Measurements from ENCODE around the gene PAX4. TPM values are rescaled to one million over a fixed set of nuclear protein-coding genes. Genes with fewer than 3 reads are reported as not detected.

PAX4 gene
- total RNA-seq, 1 donor from 2014 or later = 3.4 TPM

DNA sequence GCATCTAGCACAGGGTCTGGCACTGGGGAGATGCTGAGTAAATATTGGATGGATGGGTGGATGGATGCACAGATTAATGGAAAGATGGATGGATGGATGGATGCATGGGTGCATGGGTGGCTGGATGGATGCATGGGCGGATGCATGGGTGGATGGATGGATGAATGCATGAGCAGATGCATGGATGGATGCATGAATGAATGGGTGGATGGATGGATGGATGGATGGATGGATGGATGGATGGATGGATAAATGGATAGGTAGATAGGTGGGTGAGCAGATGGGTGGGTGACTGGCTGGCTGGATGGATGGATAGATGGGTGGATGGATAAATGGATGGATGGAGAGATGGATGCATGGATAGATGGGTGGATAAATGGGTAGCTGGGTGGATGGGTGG, 5.7 kb downstream of the PAX4 start:
- no peak overlapping the region for H3K4me3 Mint-ChIP-seq
- DNase-seq (ENCODE audit: extremely low spot score, unreplicated experiment) = no peak
- H3K4me1 Mint-ChIP-seq (ENCODE audit: unreplicated experiment) = no peaks in the 10 kb centered on the region
- TF ChIP-seq, protein P1, sequence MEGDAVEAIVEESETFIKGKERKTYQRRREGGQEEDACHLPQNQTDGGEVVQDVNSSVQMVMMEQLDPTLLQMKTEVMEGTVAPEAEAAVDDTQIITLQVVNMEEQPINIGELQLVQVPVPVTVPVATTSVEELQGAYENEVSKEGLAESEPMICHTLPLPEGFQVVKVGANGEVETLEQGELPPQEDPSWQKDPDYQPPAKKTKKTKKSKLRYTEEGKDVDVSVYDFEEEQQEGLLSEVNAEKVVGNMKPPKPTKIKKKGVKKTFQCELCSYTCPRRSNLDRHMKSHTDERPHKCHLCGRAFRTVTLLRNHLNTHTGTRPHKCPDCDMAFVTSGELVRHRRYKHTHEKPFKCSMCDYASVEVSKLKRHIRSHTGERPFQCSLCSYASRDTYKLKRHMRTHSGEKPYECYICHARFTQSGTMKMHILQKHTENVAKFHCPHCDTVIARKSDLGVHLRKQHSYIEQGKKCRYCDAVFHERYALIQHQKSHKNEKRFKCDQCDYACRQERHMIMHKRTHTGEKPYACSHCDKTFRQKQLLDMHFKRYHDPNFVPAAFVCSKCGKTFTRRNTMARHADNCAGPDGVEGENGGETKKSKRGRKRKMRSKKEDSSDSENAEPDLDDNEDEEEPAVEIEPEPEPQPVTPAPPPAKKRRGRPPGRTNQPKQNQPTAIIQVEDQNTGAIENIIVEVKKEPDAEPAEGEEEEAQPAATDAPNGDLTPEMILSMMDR (conservative IDR thresholded peaks at IDR 0.05) = no peak
- peaks cover 54% of the 10 kb centered on the region for H3K27me3 Mint-ChIP-seq
- no peak overlapping the region for H3K27ac Mint-ChIP-seq
- H3K9me3 Mint-ChIP-seq = peaks cover 4% of the 10 kb centered on the region
- no peaks in the 10 kb centered on the region for H3K36me3 Mint-ChIP-seq

- peaks cover 4% of the 10 kb centered on the region for H3K9me3 Mint-ChIP-seq
- no peaks in the 10 kb centered on the region for H3K4me1 Mint-ChIP-seq (ENCODE audit: unreplicated experiment)
- no peak for DNase-seq (ENCODE audit: extremely low spot score, unreplicated experiment)
- H3K4me3 Mint-ChIP-seq = no peak overlapping the region
- TF ChIP-seq, protein P1 (conservative IDR thresholded peaks at IDR 0.05) = no peak
- no peaks in the 10 kb centered on the region for H3K36me3 Mint-ChIP-seq
- H3K27me3 Mint-ChIP-seq = peaks cover 27% of the 10 kb centered on the region
- no peak overlapping the region for H3K27ac Mint-ChIP-seq
Observed at GRCh38 chr7:127609297-127609696, 8.6 kb downstream of the PAX4 start.

DNA sequence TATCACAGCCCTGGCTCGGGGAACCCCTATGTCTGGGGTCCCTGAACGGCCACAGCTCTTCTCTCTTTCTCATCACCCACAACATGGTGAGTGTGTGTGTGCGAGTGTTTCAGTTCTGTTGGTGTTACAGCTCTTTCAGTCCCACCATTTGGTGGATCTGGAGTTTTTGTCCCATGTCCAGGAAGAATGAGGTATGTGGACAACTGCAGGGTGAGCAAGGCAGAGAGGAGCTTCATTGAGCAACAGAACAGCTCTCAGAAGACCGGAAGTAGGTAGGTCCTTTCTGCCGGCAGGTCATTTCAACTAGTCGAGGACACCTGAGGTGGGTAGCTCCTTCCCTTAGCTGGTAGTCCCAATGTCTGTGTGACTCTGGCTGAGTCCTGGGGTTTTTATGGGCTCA, 9.5 kb downstream of the PAX4 start:
- TF ChIP-seq, protein P1 (conservative IDR thresholded peaks at IDR 0.05) = no peak
- Mint-ChIP-seq H3K27me3 (peaks cover 21% of the 10 kb centered on the region), H3K9me3 (peaks cover 4% of the 10 kb centered on the region), H3K27ac (no peak overlapping the region), H3K4me1 (ENCODE audit: unreplicated experiment) (no peaks in the 10 kb centered on the region), H3K36me3 (no peaks in the 10 kb centered on the region), H3K4me3 (no peak overlapping the region)
- no peak for DNase-seq (ENCODE audit: extremely low spot score, unreplicated experiment)

- Mint-ChIP-seq H3K36me3 (no peaks in the 10 kb centered on the region), H3K27me3 (peaks cover 17% of the 10 kb centered on the region), H3K27ac (no peak overlapping the region), H3K9me3 (no peaks in the 10 kb centered on the region), H3K4me3 (no peak overlapping the region), H3K4me1 (ENCODE audit: unreplicated experiment) (no peaks in the 10 kb centered on the region)
- TF ChIP-seq, protein P1 (conservative IDR thresholded peaks at IDR 0.05) = no peak
- no peak for DNase-seq (ENCODE audit: extremely low spot score, unreplicated experiment)
Observed at GRCh38 chr7:127600885-127601284, 17.1 kb downstream of the PAX4 start.

DNA sequence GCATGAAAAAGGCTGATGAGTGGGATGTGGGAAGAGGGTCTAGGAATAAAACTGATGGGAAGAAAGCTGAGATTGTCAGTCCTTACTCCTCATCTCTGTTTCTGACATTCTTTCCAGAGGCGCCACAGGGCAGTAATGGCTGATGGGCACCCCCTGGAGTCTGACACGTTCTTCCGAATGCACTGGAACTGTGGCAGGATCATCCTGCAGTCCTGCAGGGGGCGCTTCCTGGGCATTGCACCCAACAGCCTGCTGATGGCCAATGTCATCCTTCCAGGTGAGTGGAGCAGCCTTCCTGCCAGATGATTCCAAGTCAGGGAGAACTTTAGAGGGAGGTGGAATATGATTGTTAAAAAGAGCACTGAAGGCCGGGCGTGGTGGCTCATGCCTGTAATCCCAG, 19.6 kb downstream of the PAX4 start:
- no peaks in the 10 kb centered on the region for H3K36me3 Mint-ChIP-seq
- TF ChIP-seq, protein P1 (conservative IDR thresholded peaks at IDR 0.05) = peak; percentile 34
- peaks cover 20% of the 10 kb centered on the region for H3K27me3 Mint-ChIP-seq
- no peak for DNase-seq (ENCODE audit: extremely low spot score, unreplicated experiment)
- H3K9me3 Mint-ChIP-seq = no peaks in the 10 kb centered on the region
- no peaks in the 10 kb centered on the region for H3K4me1 Mint-ChIP-seq (ENCODE audit: unreplicated experiment)
- no peak overlapping the region for H3K27ac Mint-ChIP-seq
- H3K4me3 Mint-ChIP-seq = no peak overlapping the region

DNA sequence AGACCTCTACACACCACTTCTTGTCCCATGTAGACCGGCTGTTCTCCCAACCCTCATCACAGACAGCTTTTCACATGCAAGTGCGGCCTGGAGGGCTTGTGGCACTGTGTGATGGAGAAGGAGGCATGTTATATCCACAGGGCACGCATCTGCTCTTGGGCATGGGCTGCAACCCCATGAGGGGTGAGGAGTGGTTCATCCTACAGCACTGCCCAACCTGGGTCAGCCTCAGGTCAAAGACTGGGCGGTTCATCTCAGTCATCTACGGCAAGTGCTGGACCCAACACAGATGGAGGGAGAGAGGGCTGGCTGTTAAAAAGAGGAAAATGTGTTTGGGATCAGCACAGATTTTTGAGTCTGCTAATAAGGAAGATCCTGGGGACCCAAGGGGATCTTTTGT, 22.2 kb downstream of the PAX4 start:
- H3K4me3 Mint-ChIP-seq = no peak overlapping the region
- no peak overlapping the region for H3K27ac Mint-ChIP-seq
- H3K9me3 Mint-ChIP-seq = no peaks in the 10 kb centered on the region
- TF ChIP-seq, protein P1 (conservative IDR thresholded peaks at IDR 0.05) = no peak
- H3K4me1 Mint-ChIP-seq (ENCODE audit: unreplicated experiment) = no peaks in the 10 kb centered on the region
- no peak for DNase-seq (ENCODE audit: extremely low spot score, unreplicated experiment)
- H3K27me3 Mint-ChIP-seq = peaks cover 14% of the 10 kb centered on the region
- H3K36me3 Mint-ChIP-seq = peaks cover 6% of the 10 kb centered on the region
